ENCODE measurements around the gene DLK2. TPM values are rescaled to one million over a fixed set of nuclear protein-coding genes. Genes with fewer than 3 reads are reported as not detected.

The DLK2 gene
- total and polyA plus RNA-seq, 2 of the 13 experiments (the other 11 are each of a cell fraction or from before 2014, with no cell fraction given): 1.2 to 3.8 TPM

DNA sequence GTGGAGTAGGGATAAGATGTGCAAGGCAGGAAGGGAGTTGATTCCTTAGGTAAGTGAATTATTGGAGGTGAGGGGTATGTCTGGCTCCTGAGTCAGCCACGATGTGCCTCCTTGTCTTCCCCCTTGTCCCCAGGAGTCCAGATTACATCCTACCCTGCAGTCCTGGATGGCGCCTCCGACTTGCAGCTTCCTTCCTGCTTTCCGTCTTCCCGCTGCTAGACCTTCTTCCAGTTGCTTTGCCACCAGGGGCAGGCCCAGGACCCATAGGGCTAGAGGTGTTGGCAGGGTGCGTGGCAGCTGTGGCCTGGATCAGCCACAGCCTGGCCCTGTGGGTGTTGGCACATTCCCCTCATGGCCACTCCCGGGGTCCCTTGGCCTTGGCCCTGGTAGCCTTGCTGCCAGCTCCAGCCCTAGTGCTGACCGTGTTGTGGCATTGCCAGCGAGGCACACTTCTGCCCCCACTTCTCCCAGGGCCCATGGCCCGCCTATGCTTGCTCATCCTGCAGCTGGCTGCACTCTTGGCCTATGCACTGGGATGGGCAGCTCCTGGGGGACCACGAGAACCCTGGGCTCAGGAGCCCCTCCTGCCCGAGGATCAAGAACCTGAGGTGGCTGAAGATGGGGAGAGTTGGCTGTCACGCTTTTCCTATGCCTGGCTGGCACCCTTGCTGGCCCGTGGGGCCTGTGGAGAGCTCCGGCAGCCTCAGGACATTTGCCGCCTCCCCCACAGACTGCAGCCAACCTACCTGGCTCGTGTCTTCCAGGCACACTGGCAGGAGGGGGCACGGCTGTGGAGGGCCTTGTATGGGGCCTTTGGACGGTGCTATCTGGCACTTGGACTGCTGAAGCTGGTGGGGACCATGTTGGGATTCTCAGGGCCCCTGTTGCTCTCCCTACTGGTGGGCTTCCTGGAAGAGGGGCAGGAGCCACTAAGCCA is 23.1 kb downstream of the DLK2 start (continued):
- TF ChIP-seq, protein P1, sequence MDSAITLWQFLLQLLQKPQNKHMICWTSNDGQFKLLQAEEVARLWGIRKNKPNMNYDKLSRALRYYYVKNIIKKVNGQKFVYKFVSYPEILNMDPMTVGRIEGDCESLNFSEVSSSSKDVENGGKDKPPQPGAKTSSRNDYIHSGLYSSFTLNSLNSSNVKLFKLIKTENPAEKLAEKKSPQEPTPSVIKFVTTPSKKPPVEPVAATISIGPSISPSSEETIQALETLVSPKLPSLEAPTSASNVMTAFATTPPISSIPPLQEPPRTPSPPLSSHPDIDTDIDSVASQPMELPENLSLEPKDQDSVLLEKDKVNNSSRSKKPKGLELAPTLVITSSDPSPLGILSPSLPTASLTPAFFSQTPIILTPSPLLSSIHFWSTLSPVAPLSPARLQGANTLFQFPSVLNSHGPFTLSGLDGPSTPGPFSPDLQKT (CRISPR knock-in tag; IDR thresholded peaks at IDR 0.05; ENCODE audit: borderline replicate concordance): no peak
- no peak for TF ChIP-seq CEBPB (IDR thresholded peaks at IDR 0.05; ENCODE audit: borderline replicate concordance, low read depth, low read length)
- no peak for TF ChIP-seq MZF1 (CRISPR knock-in tag; IDR thresholded peaks at IDR 0.05; ENCODE audit: borderline replicate concordance)
- no peak for TF ChIP-seq ZNF510 (CRISPR knock-in tag; IDR thresholded peaks at IDR 0.05; ENCODE audit: low read depth)

DNA sequence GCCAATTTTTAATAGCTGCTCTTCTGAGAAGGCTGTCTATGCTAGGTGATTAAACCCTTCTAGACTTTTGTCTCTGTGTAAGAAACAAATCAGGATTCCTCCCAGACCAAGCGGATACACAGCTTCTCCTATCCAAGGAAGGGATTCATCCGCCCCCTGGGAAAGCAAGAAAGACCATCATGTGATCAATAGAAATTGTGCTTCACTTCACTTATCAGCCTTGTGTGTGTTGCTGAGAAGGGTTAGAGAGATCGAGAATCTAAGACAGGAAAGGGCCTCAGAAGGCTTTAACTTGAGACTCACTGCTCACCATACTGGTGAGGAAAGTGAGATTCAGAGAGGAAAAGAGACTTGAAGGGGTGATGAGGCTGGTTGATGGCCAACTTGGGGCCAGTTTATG is 26.5 kb downstream of the DLK2 start:
- no peak for DNase-seq (ENCODE audit: low spot score)
- FAIRE-seq: no peak
- in situ Hi-C loops (cut with HindIII; ENCODE audit: extremely low pct_ligation_motif_present, low pct_unique_long_range_greater_than_20kb) (no loop called here), intact Hi-C loops (cut with micrococcal nuclease; ENCODE audit: unreplicated experiment) (loop anchor here (10.0 kb wide), 1 partner anchor 164 kb away; no protein-coding TSS in a partner anchor)
- no peaks in the 10 kb centered on the region for H4K20me1 ChIP-seq (ENCODE audit: insufficient read depth, low read length)
- no TSS peak for BruUV-seq (replicated peaks)
- 90% methylated on average over 3 of the region's 3 CpGs for WGBS (ENCODE audit: low lambda C conversion rate)
- H2AFZ ChIP-seq (ENCODE audit: low read length): no peak overlapping the region
- peak overlapping the region; percentile 93 for H3K4me2 ChIP-seq (ENCODE audit: low read depth, low read length)
- H3K27me3 ChIP-seq (ENCODE audit: control insufficient read depth in 1 of 2, insufficient read depth in 2 of 2, low read length in 2 of 2): no peaks in the 10 kb centered on the region; a peak in 1 of 5 replicates
- H3K4me1 ChIP-seq (ENCODE audit: insufficient read depth, low read length): peaks cover 34% of the 10 kb centered on the region
- ChIA-PET POLR2A (interaction anchor here (1.9 kb wide), 1 partner anchor 68 kb away, joined by 9 read pairs; no protein-coding TSS in a partner anchor), CTCF (ENCODE audit: low intra/inter-chr PET ratio, low total read pairs) (no interaction called here)
- H3K36me3 ChIP-seq (replicated peaks in 1 of 2; ENCODE audit: control insufficient read depth in 1 of 2, insufficient read depth in 2 of 2, low read length in 2 of 2): peaks cover 0 to 11% of the 10 kb centered on the region in 2 experiments; a peak in 2 of 5 replicates
- peak overlapping the region; percentile 86 for H3K9ac ChIP-seq (ENCODE audit: insufficient read depth, low read depth, low read length)
- peak overlapping the region; percentile 84 to 93 (median 91); a peak in 5 of 6 replicates for H3K4me3 ChIP-seq (replicated peaks in 1 of 3; ENCODE audit: insufficient read depth in 1 of 3, low read depth in 2 of 3, low read length in 3 of 3)
- 0 out of 2 replicates have a peak, but pooled peaks have one; percentile 18 for TF ChIP-seq MEF2D (CRISPR knock-in tag; IDR thresholded peaks at IDR 0.05)
- no peak for TF ChIP-seq EED (CRISPR knock-in tag; IDR thresholded peaks at IDR 0.05)
- ATAC-seq: no peak
- H3K27ac ChIP-seq (ENCODE audit: extremely low read length, insufficient read depth, low read length): no peak overlapping the region
- H3K79me2 ChIP-seq (ENCODE audit: insufficient read depth, low read length): peaks cover 14% of the 10 kb centered on the region
- no peaks in the 10 kb centered on the region for H3K9me3 ChIP-seq (ENCODE audit: low read length)
